Neural crest cell (in vitro differentiated cells): ENCODE data around the gene CIDEB. TPM values are rescaled to one million over a fixed set of nuclear protein-coding genes. Genes with fewer than 3 reads are reported as not detected.

Experiments
- DNase-seq: peaks from one replicate; pipeline ENCODE4 v3.0.0; 2021; ENCODE audit warnings: low read depth, mixed read lengths, low spot score
- H3K27ac Mint-ChIP-seq: one replicate; pipeline ENCODE4 v1.8.0; 2021; ENCODE audit warnings: mild to moderate bottlenecking, mixed read lengths; ENCODE audit not compliant: unreplicated experiment
- H3K27me3 Mint-ChIP-seq: 2 replicates; pipeline ENCODE4 v1.8.0; 2021; ENCODE audit warnings: low read depth, mild to moderate bottlenecking, mixed read lengths
- H3K36me3 Mint-ChIP-seq: 2 replicates; pipeline ENCODE4 v1.8.0; 2021; ENCODE audit warnings: low read depth, mild to moderate bottlenecking, mixed read lengths
- H3K4me1 Mint-ChIP-seq: 2 replicates; pipeline ENCODE4 v1.8.0; 2021; ENCODE audit warnings: mixed read lengths
- H3K4me3 Mint-ChIP-seq: one replicate; pipeline ENCODE4 v1.8.0; 2021; ENCODE audit warnings: mild to moderate bottlenecking, mixed read lengths
- H3K9me3 Mint-ChIP-seq: 2 replicates; pipeline ENCODE4 v1.8.0; 2021; ENCODE audit warnings: mixed read lengths
- total RNA-seq: library from RNA; stranded (reverse); gene quantifications from 2 replicates; pipeline ENCODE4 v1.2.1, GENCODE V29; 2021
- TF ChIP-seq, protein P1 (sequence below): fragments of 200-600 bp; sonication (generic); conservative IDR thresholded peaks from 2 replicates; pipeline ENCODE4 v1.5.0; 2021; ENCODE audit warnings: antibody characterized with exemption, mild to moderate bottlenecking

Gene CIDEB
- total RNA-seq, 1 donor from 2014 or later, result not detected

DNA sequence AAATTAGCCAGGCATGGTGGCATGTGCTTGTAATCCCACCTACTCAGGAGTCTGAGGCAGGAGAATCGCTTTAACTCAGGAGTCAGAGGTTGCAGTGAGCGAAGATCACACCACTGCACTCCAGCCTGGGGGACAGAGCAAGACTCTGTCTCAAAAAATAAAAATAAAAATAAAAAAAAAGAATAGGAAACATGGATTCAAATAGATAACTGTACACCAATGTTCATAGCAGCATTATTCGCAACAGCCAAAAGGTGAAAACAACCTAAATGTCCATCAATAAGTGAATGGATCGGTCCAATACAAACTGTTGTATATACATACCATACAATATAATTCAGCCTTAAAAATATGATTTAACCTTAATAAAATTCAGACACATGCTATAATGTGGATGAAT, 35.1 kb upstream of the CIDEB start:
- Mint-ChIP-seq H3K36me3 (no peaks in the 10 kb centered on the region), H3K4me3 (no peak overlapping the region), H3K27me3 (peaks cover 90% of the 10 kb centered on the region), H3K9me3 (no peaks in the 10 kb centered on the region), H3K27ac (no peak overlapping the region), H3K4me1 (no peaks in the 10 kb centered on the region)
- no peak for DNase-seq
- TF ChIP-seq, protein P1, sequence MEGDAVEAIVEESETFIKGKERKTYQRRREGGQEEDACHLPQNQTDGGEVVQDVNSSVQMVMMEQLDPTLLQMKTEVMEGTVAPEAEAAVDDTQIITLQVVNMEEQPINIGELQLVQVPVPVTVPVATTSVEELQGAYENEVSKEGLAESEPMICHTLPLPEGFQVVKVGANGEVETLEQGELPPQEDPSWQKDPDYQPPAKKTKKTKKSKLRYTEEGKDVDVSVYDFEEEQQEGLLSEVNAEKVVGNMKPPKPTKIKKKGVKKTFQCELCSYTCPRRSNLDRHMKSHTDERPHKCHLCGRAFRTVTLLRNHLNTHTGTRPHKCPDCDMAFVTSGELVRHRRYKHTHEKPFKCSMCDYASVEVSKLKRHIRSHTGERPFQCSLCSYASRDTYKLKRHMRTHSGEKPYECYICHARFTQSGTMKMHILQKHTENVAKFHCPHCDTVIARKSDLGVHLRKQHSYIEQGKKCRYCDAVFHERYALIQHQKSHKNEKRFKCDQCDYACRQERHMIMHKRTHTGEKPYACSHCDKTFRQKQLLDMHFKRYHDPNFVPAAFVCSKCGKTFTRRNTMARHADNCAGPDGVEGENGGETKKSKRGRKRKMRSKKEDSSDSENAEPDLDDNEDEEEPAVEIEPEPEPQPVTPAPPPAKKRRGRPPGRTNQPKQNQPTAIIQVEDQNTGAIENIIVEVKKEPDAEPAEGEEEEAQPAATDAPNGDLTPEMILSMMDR, result no peak

DNA sequence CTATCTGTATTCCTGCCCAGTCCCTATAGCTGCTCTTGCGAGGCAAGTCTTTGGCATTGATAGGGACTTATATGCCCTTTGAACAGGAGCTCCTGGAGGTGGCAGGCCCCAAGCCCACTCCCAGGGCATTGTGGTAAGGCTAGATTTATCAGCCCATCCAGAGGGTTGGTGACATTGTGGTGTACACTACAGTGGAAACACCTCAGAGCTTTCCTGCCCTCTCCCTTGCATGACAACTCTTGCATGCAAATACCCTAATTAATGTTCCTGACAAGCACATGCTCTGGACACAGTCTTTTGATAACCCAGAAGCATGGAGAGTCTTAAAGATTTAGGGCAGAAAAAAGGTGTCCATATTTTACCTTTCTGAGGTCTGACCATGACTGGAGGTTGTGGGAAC, 32.8 kb upstream of the CIDEB start:
- H3K4me1 Mint-ChIP-seq, result no peaks in the 10 kb centered on the region
- TF ChIP-seq, protein P1, result no peak
- no peak overlapping the region for H3K4me3 Mint-ChIP-seq
- H3K27me3 Mint-ChIP-seq, result peaks cover 96% of the 10 kb centered on the region
- DNase-seq, result no peak
- no peaks in the 10 kb centered on the region for H3K9me3 Mint-ChIP-seq
- H3K27ac Mint-ChIP-seq, result no peak overlapping the region
- H3K36me3 Mint-ChIP-seq, result no peaks in the 10 kb centered on the region

DNA sequence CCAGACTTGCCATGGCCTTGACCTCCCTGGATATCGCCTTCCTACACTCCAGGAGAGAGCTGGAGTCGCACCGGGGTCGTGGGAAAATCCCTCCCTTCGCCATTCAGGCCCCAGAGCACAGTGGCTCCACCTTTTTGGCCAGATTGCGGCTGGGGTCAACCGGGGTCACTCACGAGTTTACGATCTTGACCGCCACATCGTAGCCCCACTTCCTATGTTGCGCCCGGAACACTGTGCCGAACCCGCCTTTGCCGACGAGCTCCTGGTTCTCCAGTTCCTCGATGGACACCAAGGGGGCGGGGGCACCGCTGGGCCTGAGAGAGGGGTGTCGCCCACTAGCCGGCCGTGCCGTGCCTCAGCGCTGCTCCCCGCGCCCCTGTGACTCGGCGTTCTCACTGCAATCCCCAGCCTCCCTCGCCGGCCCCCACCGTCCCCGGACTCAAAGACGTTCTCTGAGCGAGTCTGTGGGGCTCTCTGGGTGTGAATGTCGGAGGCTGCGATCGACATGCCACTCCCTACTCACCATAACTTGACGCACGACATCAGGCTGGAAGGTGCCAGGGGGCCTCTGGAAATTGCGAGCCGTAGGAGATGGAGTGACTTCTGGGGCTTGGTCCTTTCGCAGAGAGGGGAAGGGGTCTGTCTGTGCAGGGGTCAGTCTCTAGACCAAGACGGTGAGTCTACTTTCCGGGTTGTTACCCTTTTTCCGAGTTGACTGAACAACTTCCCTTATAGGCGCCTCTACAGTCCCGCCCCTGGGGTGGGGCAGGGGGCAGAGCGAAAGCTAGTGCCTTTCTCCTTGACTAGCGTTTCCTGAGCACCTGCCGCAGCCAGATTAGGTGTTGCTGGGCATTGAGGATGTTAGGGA, 31.7 kb upstream of the CIDEB start, which contains the start of gene RIPK3:
Gene RIPK3, minus strand, starts transcription at position 708 of the 868 bp plus-strand sequence. Its CDS starts 165 bp downstream, at position 543.
- H3K4me1 Mint-ChIP-seq, result peaks cover 5% of the 10 kb centered on the region
- no peak for DNase-seq
- peaks cover 96% of the 10 kb centered on the region for H3K27me3 Mint-ChIP-seq

DNA sequence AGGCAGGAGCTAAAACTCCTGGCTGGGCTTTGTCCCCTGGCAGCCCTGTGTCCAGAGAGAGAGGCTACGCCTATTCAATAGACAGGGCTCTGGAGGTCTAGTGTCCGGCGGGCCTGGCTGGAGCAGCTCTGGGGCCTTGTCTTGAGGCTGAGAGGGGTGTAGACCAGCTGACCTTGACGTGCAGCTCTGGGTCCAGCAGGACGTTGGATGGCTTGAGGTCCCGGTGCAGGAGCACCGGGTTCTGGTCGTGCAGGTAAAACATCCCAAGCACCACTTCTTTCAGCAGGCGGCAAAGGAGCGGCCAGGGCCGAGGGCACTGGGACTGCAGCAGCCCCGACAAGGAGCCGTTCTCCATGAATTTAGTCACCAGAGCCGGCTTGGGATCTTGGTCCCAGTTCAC, 31.1 kb upstream of the CIDEB start:
- DNase-seq, result no peak
- no peaks in the 10 kb centered on the region for H3K9me3 Mint-ChIP-seq
- TF ChIP-seq, protein P1, result no peak
- H3K36me3 Mint-ChIP-seq, result no peaks in the 10 kb centered on the region
- no peak overlapping the region for H3K4me3 Mint-ChIP-seq
- peaks cover 97% of the 10 kb centered on the region for H3K27me3 Mint-ChIP-seq
- peaks cover 5% of the 10 kb centered on the region for H3K4me1 Mint-ChIP-seq
- no peak overlapping the region for H3K27ac Mint-ChIP-seq

More for the DNA sequence above, 31.7 kb upstream of the CIDEB start, which contains the start of gene RIPK3:
- Mint-ChIP-seq H3K36me3 (no peaks in the 10 kb centered on the region), H3K27ac (no peak within 1 kb of the TSS), H3K4me3 (no peak within 1 kb of the TSS), H3K9me3 (no peaks in the 10 kb centered on the region)
- TF ChIP-seq, protein P1, result no peak

DNA sequence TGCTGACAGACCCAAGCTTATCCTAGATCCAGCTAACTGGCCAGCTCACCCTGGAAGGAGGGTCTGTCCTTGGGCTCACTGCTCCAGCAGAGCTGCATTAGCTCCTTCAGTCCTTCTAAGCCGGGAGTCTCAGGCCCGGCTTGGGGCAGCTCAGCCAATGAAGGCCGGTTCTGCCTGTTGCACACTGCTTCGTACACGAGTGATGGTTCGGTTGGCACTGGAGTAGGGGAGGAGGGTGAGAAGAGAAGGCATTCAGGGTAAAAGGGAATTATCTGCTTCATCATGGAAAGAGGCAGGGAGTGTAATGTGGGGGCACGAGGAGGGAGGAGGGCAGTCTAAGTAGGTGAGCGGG, 30.0 kb upstream of the CIDEB start:
- Mint-ChIP-seq H3K4me1 (peaks cover 5% of the 10 kb centered on the region), H3K27me3 (peaks cover 98% of the 10 kb centered on the region), H3K4me3 (no peak overlapping the region), H3K27ac (no peak overlapping the region), H3K9me3 (no peaks in the 10 kb centered on the region), H3K36me3 (no peaks in the 10 kb centered on the region)
- TF ChIP-seq, protein P1, result no peak
- DNase-seq, result no peak
